HG02943 (cell line): ENCODE measurements around the gene EEF1B2.
"Not testable (repeated sequence)": the region's sequence is repeated elsewhere in the genome, so short reads cannot be mapped to it uniquely, and the experiment has no call there.

Source experiments
- ATAC-seq: cut with Tn5 transposase; IDR thresholded peaks from one replicate; pipeline ENCODE4 v1.9.1; 2021; ENCODE audit warnings: mild to moderate bottlenecking, low read depth, moderate library complexity; ENCODE audit not compliant: unreplicated experiment

The EEF1B2 gene

GRCh38 chr2:206159346-206160124, at the start of gene EEF1B2, which contains the start of gene NDUFS1:
Gene EEF1B2, plus strand, starts transcription at chr2:206159895. Its CDS starts 85 bp downstream, at chr2:206159980.
Gene NDUFS1, minus strand, starts transcription at chr2:206159444. Its CDS starts 5,766 bp downstream, at chr2:206153678.
- peak; percentile 92 for ATAC-seq

GRCh38 chr2:206112108-206112507, 47.6 kb upstream of the EEF1B2 start:
- ATAC-seq, result no peak

- ATAC-seq, result no peak
Observed at GRCh38 chr2:206112846-206113547, 46.7 kb upstream of the EEF1B2 start.

- no peak for ATAC-seq
Observed at GRCh38 chr2:206115026-206115578, 44.6 kb upstream of the EEF1B2 start.

GRCh38 chr2:206116278-206116677, 43.4 kb upstream of the EEF1B2 start:
- no peak for ATAC-seq

- not testable (repeated sequence) for ATAC-seq
Observed at GRCh38 chr2:206122569-206122968, 37.1 kb upstream of the EEF1B2 start.

- no peak for ATAC-seq
Observed at GRCh38 chr2:206125901-206126300, 33.8 kb upstream of the EEF1B2 start.

- ATAC-seq, result no peak
Observed at GRCh38 chr2:206127656-206128055, 32.0 kb upstream of the EEF1B2 start.

GRCh38 chr2:206143451-206143850, 16.2 kb upstream of the EEF1B2 start:
- ATAC-seq, result no peak

- no peak for ATAC-seq
Observed at GRCh38 chr2:206144383-206144782, 15.3 kb upstream of the EEF1B2 start.

GRCh38 chr2:206145665-206146064, 14.0 kb upstream of the EEF1B2 start:
- no peak for ATAC-seq

- no peak for ATAC-seq
Observed at GRCh38 chr2:206149330-206149729, 10.4 kb upstream of the EEF1B2 start.

GRCh38 chr2:206150168-206150567, 9.5 kb upstream of the EEF1B2 start:
- ATAC-seq, result no peak

GRCh38 chr2:206150631-206151030, 9.1 kb upstream of the EEF1B2 start:
- ATAC-seq, result no peak

GRCh38 chr2:206154197-206154596, 5.5 kb upstream of the EEF1B2 start:
- ATAC-seq, result no peak

GRCh38 chr2:206157014-206157413, 2.7 kb upstream of the EEF1B2 start:
- ATAC-seq, result not testable (repeated sequence)

GRCh38 chr2:206158563-206159345, 941 bp upstream of the EEF1B2 start:
- peak; percentile 13 for ATAC-seq

- peak; percentile 2 for ATAC-seq
Observed at GRCh38 chr2:206160125-206160806, 571 bp downstream of the EEF1B2 start.

- no peak for ATAC-seq
Observed at GRCh38 chr2:206160807-206161179, 1.1 kb downstream of the EEF1B2 start.

- not testable (repeated sequence) for ATAC-seq
Observed at GRCh38 chr2:206162401-206162800, 2.7 kb downstream of the EEF1B2 start.
